Caco-2 (cell line): ENCODE measurements around the gene AKT1. TPM values are rescaled to one million over a fixed set of nuclear protein-coding genes. Genes with fewer than 3 reads are reported as not detected.
A peak's percentile ranks its signal among the peaks of the same experiment; 100 is the strongest.

Experiments used
- BruUV-seq: library from RNA; stranded (reverse); fragments of 400-500 nt; replicated peaks from 2 replicates; lab custom pipeline; 2021; lab: Mats Ljungman, UMichigan
- CTCF ChIA-PET: fragments of 300-600 bp; sonication (Branson Sonifier 250); formaldehyde crosslinking; loops from one replicate; lab custom pipeline; 2022; ENCODE audit warnings: antibody characterized with exemption; lab: Charles Lee
- POLR2A ChIA-PET: fragments of 300-600 bp; sonication (Branson Sonifier 250); formaldehyde crosslinking; loops from one replicate; lab custom pipeline; 2022; ENCODE audit warnings: antibody characterized with exemption; lab: Charles Lee
- DNase-seq, 2 experiments: peaks; one replicate each; pipeline versions ENCODE4 v3.0.0 to v3.0.0-alpha.2; 2020 to 2022
- H3K27me3 ChIP-seq: replicated peaks from 2 replicates; pipeline ENCODE4 v1.6.0; 2011; ENCODE audit warnings: low read length; ENCODE audit not compliant: control insufficient read depth, insufficient read depth
- H3K36me3 ChIP-seq: 2 replicates; pipeline ENCODE4 v1.5.1; 2011; ENCODE audit warnings: low read length; ENCODE audit not compliant: control insufficient read depth, insufficient read depth
- H3K4me1 ChIP-seq: fragments of 250-450 bp; sonication (Bioruptor Pico); 2 replicates; pipeline ENCODE4 v1.5.1; 2020; ENCODE audit warnings: mild to moderate bottlenecking
- H3K4me3 ChIP-seq: 2 replicates; pipeline ENCODE4 v1.5.1; 2011; ENCODE audit warnings: low read depth, mild to moderate bottlenecking, control low read depth, low read length
- H3K9me3 ChIP-seq: fragments of 250-450 bp; sonication (Bioruptor Pico); 2 replicates; pipeline ENCODE4 v1.5.1; 2020; ENCODE audit warnings: mild to moderate bottlenecking, moderate library complexity
- H3K27ac Mint-ChIP-seq: one replicate; pipeline ENCODE4 v1.8.0; 2022; ENCODE audit warnings: mixed read lengths; ENCODE audit not compliant: unreplicated experiment
- H3K27me3 Mint-ChIP-seq: one replicate; pipeline ENCODE4 v1.8.0; 2022; ENCODE audit warnings: mixed read lengths; ENCODE audit not compliant: insufficient read depth, unreplicated experiment
- H3K36me3 Mint-ChIP-seq: one replicate; pipeline ENCODE4 v1.8.0; 2022; ENCODE audit warnings: mild to moderate bottlenecking, mixed read lengths; ENCODE audit not compliant: insufficient read depth, unreplicated experiment
- H3K4me1 Mint-ChIP-seq: one replicate; pipeline ENCODE4 v1.8.0; 2022; ENCODE audit warnings: low read depth, mixed read lengths; ENCODE audit not compliant: unreplicated experiment
- H3K4me3 Mint-ChIP-seq: one replicate; pipeline ENCODE4 v1.8.0; 2022; ENCODE audit warnings: mild to moderate bottlenecking, moderate library complexity, mixed read lengths; ENCODE audit not compliant: unreplicated experiment
- H3K9me3 Mint-ChIP-seq: one replicate; pipeline ENCODE4 v1.8.0; 2022; ENCODE audit warnings: mixed read lengths; ENCODE audit not compliant: unreplicated experiment
- CTCF ChIP-seq, 2 experiments: fragments of 200-600 bp in 1 of 2; IDR thresholded peaks; 1 replicate in 1 of 2; 2 replicates in 1 of 2; pipeline versions ENCODE4 v1.5.1 to v1.8.0; 2011 to 2022; ENCODE audit warnings: antibody characterized with exemption in 1 of 2, control low read depth in 1 of 2, inconsistent platforms in 1 of 2, low read depth in 1 of 2, low read length in 1 of 2, mild to moderate bottlenecking in 1 of 2, moderate library complexity in 1 of 2; ENCODE audit not compliant: insufficient read depth in 1 of 2, severe bottlenecking in 1 of 2, unreplicated experiment in 1 of 2
- intact Hi-C: fragments of 100-400 bp; cut with micrococcal nuclease; formaldehyde crosslinking; loops from one replicate; pipeline ENCODE4 v1.10.0; 2022; ENCODE audit not compliant: unreplicated experiment
- total RNA-seq: library from RNA; stranded (reverse); gene quantifications from 2 replicates; pipeline ENCODE4 v1.2.3, GENCODE V29; 2022

The AKT1 gene
- total RNA-seq, 1 experiment from 2014 or later: 110 TPM

DNA sequence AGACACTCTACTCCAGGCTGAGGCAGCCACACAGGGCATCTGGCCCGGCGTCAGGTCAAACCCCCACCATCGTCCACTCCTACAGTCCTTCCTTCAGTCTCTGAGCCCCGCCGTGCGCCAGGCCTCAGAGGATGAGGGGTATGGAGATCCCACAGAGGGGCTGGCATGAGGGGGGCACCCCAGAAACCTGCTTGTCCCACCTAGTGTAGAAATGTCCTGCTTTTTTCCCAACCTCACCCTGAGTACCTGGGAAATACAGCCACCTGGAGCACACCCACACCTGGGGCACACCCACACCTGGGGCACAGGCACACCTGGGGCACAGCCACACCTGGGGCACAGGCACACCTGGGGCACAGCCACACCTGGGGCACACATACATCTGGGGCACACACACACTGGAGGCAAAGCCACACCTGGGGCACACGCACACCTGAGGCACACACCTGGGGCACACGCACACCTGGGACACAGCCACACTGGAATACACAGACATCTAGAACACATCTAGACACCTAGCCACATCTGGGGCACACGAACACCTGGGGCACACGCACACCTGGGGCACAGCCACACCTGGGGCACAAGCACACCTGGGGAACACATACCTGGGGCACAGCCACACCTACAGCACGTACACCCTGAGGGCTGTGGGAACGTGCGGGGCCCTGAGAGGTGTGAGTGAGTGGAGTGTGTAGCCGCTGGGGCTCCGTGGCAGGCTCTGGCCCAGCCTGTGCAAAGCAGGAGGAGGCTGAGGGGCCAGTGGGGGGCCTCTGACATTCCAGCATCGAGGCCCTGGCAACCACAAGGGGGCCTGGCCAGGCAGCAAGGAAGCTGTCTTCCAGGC is 18.4 kb downstream of the AKT1 start:
- Mint-ChIP-seq H3K4me1 (no peaks in the 10 kb centered on the region), H3K27ac (no peak overlapping the region), H3K36me3 (peaks cover 53% of the 10 kb centered on the region), H3K27me3 (no peaks in the 10 kb centered on the region), H3K4me3 (peak overlapping the region; percentile 13), H3K9me3 (no peaks in the 10 kb centered on the region)
- intact Hi-C loops: no loop called here
- Histone ChIP-seq H3K4me3 (no peak overlapping the region), H3K4me1 (no peaks in the 10 kb centered on the region), H3K9me3 (no peaks in the 10 kb centered on the region), H3K36me3 (no peaks in the 10 kb centered on the region; the same call in none of the 2 replicates), H3K27me3 (no peaks in the 10 kb centered on the region)
- DNase-seq: no peak
- ChIA-PET CTCF (no interaction called here), POLR2A (no interaction called here)
- TF ChIP-seq CTCF (IDR thresholded peaks at IDR 0.05; ENCODE audit: insufficient read depth in 1 of 2, low read depth in 1 of 2, low read length in 1 of 2, severe bottlenecking in 1 of 2, unreplicated experiment in 1 of 2): no peak
- no TSS peak for BruUV-seq

DNA sequence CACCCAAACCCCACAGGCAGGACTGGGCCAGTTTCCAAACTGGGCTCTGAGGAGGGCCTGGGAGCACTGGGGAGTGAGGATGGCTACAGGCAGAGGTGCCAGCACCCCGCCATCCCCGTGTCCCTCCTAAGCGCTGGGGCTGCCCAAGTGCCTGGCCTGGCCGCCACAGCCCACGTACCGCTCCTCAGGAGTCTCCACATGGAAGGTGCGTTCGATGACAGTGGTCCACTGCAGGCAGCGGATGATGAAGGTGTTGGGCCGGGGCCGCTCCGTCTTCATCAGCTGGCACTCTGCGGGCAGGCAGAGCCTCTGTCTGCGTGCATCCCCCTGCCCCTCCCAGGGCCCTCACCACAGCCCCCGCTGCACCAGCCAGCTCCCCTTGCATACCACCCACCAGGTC is 19.1 kb downstream of the AKT1 start:
- H3K36me3 ChIP-seq: peaks cover 2% of the 10 kb centered on the region
- TF ChIP-seq CTCF (IDR thresholded peaks at IDR 0.05; ENCODE audit: insufficient read depth in 1 of 2, low read depth in 1 of 2, low read length in 1 of 2, severe bottlenecking in 1 of 2, unreplicated experiment in 1 of 2): no peak
- no peaks in the 10 kb centered on the region; the same call in 1 of the 2 replicates for H3K9me3 ChIP-seq
- Mint-ChIP-seq H3K9me3 (no peaks in the 10 kb centered on the region), H3K27me3 (no peaks in the 10 kb centered on the region), H3K4me3 (peak overlapping the region; percentile 13), H3K4me1 (no peaks in the 10 kb centered on the region), H3K27ac (no peak overlapping the region), H3K36me3 (peaks cover 60% of the 10 kb centered on the region)
- ChIA-PET CTCF (no interaction called here), POLR2A (no interaction called here)
- no peak overlapping the region for H3K4me3 ChIP-seq
- intact Hi-C loops: no loop called here
- DNase-seq: no peak
- H3K27me3 ChIP-seq: no peaks in the 10 kb centered on the region
- BruUV-seq: no TSS peak
- H3K4me1 ChIP-seq: no peaks in the 10 kb centered on the region

DNA sequence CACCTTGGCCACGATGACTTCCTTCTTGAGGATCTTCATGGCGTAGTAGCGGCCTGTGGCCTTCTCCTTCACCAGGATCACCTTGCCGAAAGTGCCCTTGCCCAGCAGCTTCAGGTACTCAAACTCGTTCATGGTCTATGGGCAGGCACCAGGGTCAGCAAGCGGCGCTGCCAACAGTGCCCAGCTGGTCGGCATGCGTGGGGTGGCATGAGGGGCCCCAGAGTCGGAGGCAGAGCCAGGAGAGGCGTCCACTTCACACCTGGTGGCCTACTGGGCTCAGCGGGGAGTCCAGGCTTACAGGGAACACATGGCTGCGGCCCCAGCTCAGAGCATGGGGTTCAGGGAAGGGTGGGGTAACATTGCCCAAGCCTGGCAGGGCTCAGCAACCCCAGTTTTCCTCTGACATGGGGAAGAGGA is 20.5 kb downstream of the AKT1 start:
- DNase-seq: no peak
- no peak for TF ChIP-seq CTCF (IDR thresholded peaks at IDR 0.05; ENCODE audit: insufficient read depth in 1 of 2, low read depth in 1 of 2, low read length in 1 of 2, severe bottlenecking in 1 of 2, unreplicated experiment in 1 of 2)
- intact Hi-C loops: no loop called here
- Histone ChIP-seq H3K9me3 (no peaks in the 10 kb centered on the region; the same call in 1 of the 2 replicates), H3K36me3 (peaks cover 7% of the 10 kb centered on the region), H3K4me3 (no peak overlapping the region), H3K27me3 (no peaks in the 10 kb centered on the region), H3K4me1 (no peaks in the 10 kb centered on the region)
- Mint-ChIP-seq H3K4me1 (no peaks in the 10 kb centered on the region), H3K9me3 (no peaks in the 10 kb centered on the region), H3K27me3 (no peaks in the 10 kb centered on the region), H3K36me3 (peaks cover 74% of the 10 kb centered on the region), H3K27ac (no peak overlapping the region), H3K4me3 (no peak overlapping the region)
- no TSS peak for BruUV-seq
- ChIA-PET CTCF (interaction anchor here (0.6 kb wide), 1 partner anchor 20 kb away, joined by 3 read pairs; no protein-coding TSS in a partner anchor), POLR2A (no interaction called here)
